ENCODE data around the gene UGT1A8. TPM values are rescaled to one million over a fixed set of nuclear protein-coding genes. Genes with fewer than 3 reads are reported as not detected.
A peak's percentile ranks its signal among the peaks of the same experiment; 100 is the strongest.
"Not testable (repeated sequence)": the region's sequence is repeated elsewhere in the genome, so short reads cannot be mapped to it uniquely, and the experiment has no call there.

The UGT1A8 gene
- total RNA-seq, 1 donor from 2014 or later = not detected

- no peaks in the 10 kb centered on the region for H3K4me1 Mint-ChIP-seq
Measured at GRCh38 chr2:233705911-233706506, 88.6 kb downstream of the UGT1A8 start.

GRCh38 chr2:233706720-233707119 is 89.3 kb downstream of the UGT1A8 start:
- H3K9me3 Mint-ChIP-seq = no peaks in the 10 kb centered on the region
- H3K27ac Mint-ChIP-seq = no peak overlapping the region
- no peak overlapping the region for H3K4me3 Mint-ChIP-seq
- H3K27me3 Mint-ChIP-seq = peaks cover 21% of the 10 kb centered on the region
- no peak for DNase-seq
- intact Hi-C loops (cut with micrococcal nuclease) = no loop called here
- no peaks in the 10 kb centered on the region for H3K36me3 Mint-ChIP-seq (ENCODE audit: low read depth)
- no peaks in the 10 kb centered on the region for H3K4me1 Mint-ChIP-seq

More at GRCh38 chr2:233705911-233706506, 88.6 kb downstream of the UGT1A8 start:
- H3K36me3 Mint-ChIP-seq (ENCODE audit: low read depth) = no peaks in the 10 kb centered on the region
- no peak overlapping the region for H3K4me3 Mint-ChIP-seq
- no peak overlapping the region for H3K27ac Mint-ChIP-seq
- H3K9me3 Mint-ChIP-seq = no peaks in the 10 kb centered on the region
- DNase-seq = no peak
- intact Hi-C loops (cut with micrococcal nuclease) = no loop called here
- peaks cover 23% of the 10 kb centered on the region for H3K27me3 Mint-ChIP-seq

- no peak for DNase-seq
- no peak overlapping the region for H3K27ac Mint-ChIP-seq
- no peaks in the 10 kb centered on the region for H3K4me1 Mint-ChIP-seq
- no peak overlapping the region for H3K4me3 Mint-ChIP-seq
- intact Hi-C loops (cut with micrococcal nuclease) = no loop called here
- H3K9me3 Mint-ChIP-seq = no peaks in the 10 kb centered on the region
- H3K27me3 Mint-ChIP-seq = peaks cover 20% of the 10 kb centered on the region
- H3K36me3 Mint-ChIP-seq (ENCODE audit: low read depth) = no peaks in the 10 kb centered on the region
Measured at GRCh38 chr2:233707940-233708644, 90.7 kb downstream of the UGT1A8 start.

- no peaks in the 10 kb centered on the region for H3K4me1 Mint-ChIP-seq
- H3K27ac Mint-ChIP-seq = no peak overlapping the region
- no peak overlapping the region for H3K4me3 Mint-ChIP-seq
- no peaks in the 10 kb centered on the region for H3K36me3 Mint-ChIP-seq (ENCODE audit: low read depth)
- H3K9me3 Mint-ChIP-seq = no peaks in the 10 kb centered on the region
- no peak for DNase-seq
- intact Hi-C loops (cut with micrococcal nuclease) = no loop called here
- peaks cover 22% of the 10 kb centered on the region for H3K27me3 Mint-ChIP-seq
Measured at GRCh38 chr2:233708942-233709341, 91.5 kb downstream of the UGT1A8 start.

GRCh38 chr2:233711312-233712008 is 94.0 kb downstream of the UGT1A8 start:
- H3K9me3 Mint-ChIP-seq = no peaks in the 10 kb centered on the region

GRCh38 chr2:233712611-233713261 is 95.3 kb downstream of the UGT1A8 start, which contains the start of gene UGT1A5:
TSS of gene UGT1A5 (plus strand) at chr2:233712907. CDS start at chr2:233712992, 85 bp downstream.
- DNase-seq = no peak
- H3K4me1 Mint-ChIP-seq = no peaks in the 10 kb centered on the region
- H3K4me3 Mint-ChIP-seq = no peak within 1 kb of the TSS
- H3K36me3 Mint-ChIP-seq (ENCODE audit: low read depth) = no peaks in the 10 kb centered on the region
- H3K27ac Mint-ChIP-seq = no peak within 1 kb of the TSS
- intact Hi-C loops (cut with micrococcal nuclease) = no loop called here
- no peaks in the 10 kb centered on the region for H3K9me3 Mint-ChIP-seq
- peaks cover 19% of the 10 kb centered on the region for H3K27me3 Mint-ChIP-seq

More at GRCh38 chr2:233711312-233712008, 94.0 kb downstream of the UGT1A8 start:
- peaks cover 24% of the 10 kb centered on the region for H3K27me3 Mint-ChIP-seq
- H3K36me3 Mint-ChIP-seq (ENCODE audit: low read depth) = no peaks in the 10 kb centered on the region
- H3K27ac Mint-ChIP-seq = no peak overlapping the region
- intact Hi-C loops (cut with micrococcal nuclease) = no loop called here
- DNase-seq = peak; percentile 89
- no peaks in the 10 kb centered on the region for H3K4me1 Mint-ChIP-seq
- no peak overlapping the region for H3K4me3 Mint-ChIP-seq

- no peak for DNase-seq
- Mint-ChIP-seq H3K4me3 (no peak overlapping the region), H3K27me3 (peaks cover 20% of the 10 kb centered on the region), H3K4me1 (no peaks in the 10 kb centered on the region), H3K9me3 (no peaks in the 10 kb centered on the region), H3K36me3 (ENCODE audit: low read depth) (no peaks in the 10 kb centered on the region), H3K27ac (no peak overlapping the region)
- intact Hi-C loops (cut with micrococcal nuclease) = no loop called here
Measured at GRCh38 chr2:233713262-233713615, 95.8 kb downstream of the UGT1A8 start.

- Mint-ChIP-seq H3K4me1 (no peaks in the 10 kb centered on the region), H3K27me3 (peaks cover 21% of the 10 kb centered on the region), H3K4me3 (no peak overlapping the region), H3K36me3 (ENCODE audit: low read depth) (no peaks in the 10 kb centered on the region), H3K9me3 (no peaks in the 10 kb centered on the region), H3K27ac (no peak overlapping the region)
- intact Hi-C loops (cut with micrococcal nuclease) = no loop called here
- no peak for DNase-seq
Measured at GRCh38 chr2:233714121-233714520, 96.7 kb downstream of the UGT1A8 start.

GRCh38 chr2:233718552-233718951 is 101.1 kb downstream of the UGT1A8 start, which contains the start of gene UGT1A4:
TSS of gene UGT1A4 (plus strand) at chr2:233718736. CDS start at chr2:233718821, 85 bp downstream.
- Mint-ChIP-seq H3K9me3 (no peaks in the 10 kb centered on the region), H3K27ac (no peak within 1 kb of the TSS), H3K4me1 (no peaks in the 10 kb centered on the region), H3K36me3 (ENCODE audit: low read depth) (no peaks in the 10 kb centered on the region), H3K27me3 (peaks cover 16% of the 10 kb centered on the region), H3K4me3 (no peak within 1 kb of the TSS)
- DNase-seq = no peak
- intact Hi-C loops (cut with micrococcal nuclease) = no loop called here

GRCh38 chr2:233728723-233729301 is 111.4 kb downstream of the UGT1A8 start, which contains the start of gene UGT1A3:
TSS of gene UGT1A3 (plus strand) at chr2:233729042. CDS start at chr2:233729127, 85 bp downstream.
- H3K9me3 Mint-ChIP-seq = no peaks in the 10 kb centered on the region
- intact Hi-C loops (cut with micrococcal nuclease) = no loop called here
- DNase-seq = no peak
- H3K36me3 Mint-ChIP-seq (ENCODE audit: low read depth) = no peaks in the 10 kb centered on the region
- H3K4me3 Mint-ChIP-seq = no peak within 1 kb of the TSS
- no peak within 1 kb of the TSS for H3K27ac Mint-ChIP-seq
- peaks cover 6% of the 10 kb centered on the region for H3K27me3 Mint-ChIP-seq
- no peaks in the 10 kb centered on the region for H3K4me1 Mint-ChIP-seq

- H3K4me3 Mint-ChIP-seq; H3K36me3 Mint-ChIP-seq (ENCODE audit: low read depth); intact Hi-C loops (cut with micrococcal nuclease); H3K27ac Mint-ChIP-seq; H3K4me1 Mint-ChIP-seq; H3K9me3 Mint-ChIP-seq; DNase-seq: not testable (repeated sequence)
- H3K27me3 Mint-ChIP-seq = peaks cover 12% of the 10 kb centered on the region
Measured at GRCh38 chr2:233736868-233737653, 119.6 kb downstream of the UGT1A8 start.

GRCh38 chr2:233740870-233741269 is 123.4 kb downstream of the UGT1A8 start:
- Mint-ChIP-seq H3K27ac (no peak overlapping the region), H3K4me3 (no peak overlapping the region), H3K4me1 (no peaks in the 10 kb centered on the region), H3K27me3 (peaks cover 5% of the 10 kb centered on the region), H3K36me3 (ENCODE audit: low read depth) (no peaks in the 10 kb centered on the region), H3K9me3 (no peaks in the 10 kb centered on the region)
- no peak for DNase-seq
- intact Hi-C loops (cut with micrococcal nuclease) = no loop called here
